Measurements from ENCODE around the gene OR10V1. TPM values are rescaled to one million over a fixed set of nuclear protein-coding genes. Genes with fewer than 3 reads are reported as not detected.
A peak's percentile ranks its signal among the peaks of the same experiment; 100 is the strongest.

OR10V1 gene
- total and polyA plus RNA-seq, 9 of the 15 experiments (the other 6 are each of a cell fraction or from before 2014, with no cell fraction given): not detected

DNA sequence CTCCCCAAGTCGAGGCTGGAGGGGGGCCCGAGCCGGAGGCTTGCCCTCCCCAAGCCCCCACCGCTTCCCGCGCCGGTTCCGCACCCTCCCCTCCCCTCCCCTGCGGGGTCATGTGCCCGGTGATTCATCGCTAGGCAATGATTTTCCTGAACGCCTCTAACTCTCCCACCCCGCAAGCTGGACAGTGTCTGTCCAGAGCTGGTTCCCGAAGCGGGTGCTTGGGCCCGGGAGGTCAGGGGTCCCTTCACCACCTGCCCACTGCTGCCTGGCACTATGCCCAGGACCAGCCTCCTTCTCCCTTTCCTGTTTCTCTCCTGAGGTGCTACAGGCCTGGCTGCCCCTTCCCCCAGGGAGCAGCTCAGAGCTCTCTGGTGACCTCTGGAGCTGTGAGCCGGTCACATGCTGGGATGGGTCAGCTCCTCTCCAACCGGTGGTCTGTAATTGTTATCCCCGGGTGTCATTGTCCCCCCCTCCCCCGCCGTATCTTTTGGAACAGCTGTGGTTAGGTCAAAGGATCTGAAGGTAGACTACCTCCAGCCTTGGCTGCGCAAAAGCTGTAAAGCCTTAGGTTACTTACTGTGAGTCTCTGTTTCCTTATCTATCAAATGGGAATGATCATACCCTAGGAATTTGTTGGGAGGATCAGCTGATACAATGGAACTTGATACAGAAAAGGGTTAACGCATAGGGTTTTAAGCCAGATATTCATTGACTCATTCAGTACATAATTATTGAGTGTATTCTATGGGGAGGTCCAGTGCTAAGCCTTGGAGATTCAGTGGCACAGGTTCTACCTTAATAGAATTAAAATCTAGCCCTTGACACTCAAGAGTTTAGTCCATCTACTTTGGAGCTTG is 42.3 kb upstream of the OR10V1 start (continued):
- TF ChIP-seq GATA2 (CRISPR knock-in tag; IDR thresholded peaks at IDR 0.05) (peak; percentile 51), ZNF699 (CRISPR knock-in tag; IDR thresholded peaks at IDR 0.05; ENCODE audit: insufficient replicate concordance) (no peak), RBM15 (IDR thresholded peaks at IDR 0.05; ENCODE audit: insufficient read depth, low read length) (no peak), TAL1 (IDR thresholded peaks at IDR 0.05) (peak; percentile 46), ELF1 (tag; IDR thresholded peaks at IDR 0.05) (0 out of 2 replicates have a peak, but pooled peaks have one; percentile 51), BRCA1 (IDR thresholded peaks at IDR 0.05) (no peak), BRCA1 (CRISPR knock-in tag; IDR thresholded peaks at IDR 0.05) (no peak), FOSL1 (tag; conservative IDR thresholded peaks at IDR 0.05) (peak; percentile 98), RBM14 (IDR thresholded peaks at IDR 0.05; ENCODE audit: borderline replicate concordance, insufficient read depth, low read depth, low read length) (no peak), ZKSCAN1 (IDR thresholded peaks at IDR 0.05; ENCODE audit: low read depth, low read length) (no peak), BRD9 (IDR thresholded peaks at IDR 0.05; ENCODE audit: low read depth, partially characterized antibody) (peak; percentile 43), CREBBP (IDR thresholded peaks at IDR 0.05; ENCODE audit: low read depth, low read length) (no peak), NFE2 (IDR thresholded peaks at IDR 0.05; ENCODE audit: low read depth) (no peak), HDAC1 (IDR thresholded peaks at IDR 0.05) (peak in 1 of 2 experiments; percentile 54; a peak in 1 of 4 replicates), FOXM1 (IDR thresholded peaks at IDR 0.05; ENCODE audit: low read depth) (no peak), FOXM1 (CRISPR knock-in tag; IDR thresholded peaks at IDR 0.05; ENCODE audit: low read depth) (no peak), CHD4 (IDR thresholded peaks at IDR 0.05; ENCODE audit: insufficient read depth, insufficient replicate concordance, low read depth, low read length, poor library complexity, severe bottlenecking) (no peak)
- TF ChIP-seq, protein P1, sequence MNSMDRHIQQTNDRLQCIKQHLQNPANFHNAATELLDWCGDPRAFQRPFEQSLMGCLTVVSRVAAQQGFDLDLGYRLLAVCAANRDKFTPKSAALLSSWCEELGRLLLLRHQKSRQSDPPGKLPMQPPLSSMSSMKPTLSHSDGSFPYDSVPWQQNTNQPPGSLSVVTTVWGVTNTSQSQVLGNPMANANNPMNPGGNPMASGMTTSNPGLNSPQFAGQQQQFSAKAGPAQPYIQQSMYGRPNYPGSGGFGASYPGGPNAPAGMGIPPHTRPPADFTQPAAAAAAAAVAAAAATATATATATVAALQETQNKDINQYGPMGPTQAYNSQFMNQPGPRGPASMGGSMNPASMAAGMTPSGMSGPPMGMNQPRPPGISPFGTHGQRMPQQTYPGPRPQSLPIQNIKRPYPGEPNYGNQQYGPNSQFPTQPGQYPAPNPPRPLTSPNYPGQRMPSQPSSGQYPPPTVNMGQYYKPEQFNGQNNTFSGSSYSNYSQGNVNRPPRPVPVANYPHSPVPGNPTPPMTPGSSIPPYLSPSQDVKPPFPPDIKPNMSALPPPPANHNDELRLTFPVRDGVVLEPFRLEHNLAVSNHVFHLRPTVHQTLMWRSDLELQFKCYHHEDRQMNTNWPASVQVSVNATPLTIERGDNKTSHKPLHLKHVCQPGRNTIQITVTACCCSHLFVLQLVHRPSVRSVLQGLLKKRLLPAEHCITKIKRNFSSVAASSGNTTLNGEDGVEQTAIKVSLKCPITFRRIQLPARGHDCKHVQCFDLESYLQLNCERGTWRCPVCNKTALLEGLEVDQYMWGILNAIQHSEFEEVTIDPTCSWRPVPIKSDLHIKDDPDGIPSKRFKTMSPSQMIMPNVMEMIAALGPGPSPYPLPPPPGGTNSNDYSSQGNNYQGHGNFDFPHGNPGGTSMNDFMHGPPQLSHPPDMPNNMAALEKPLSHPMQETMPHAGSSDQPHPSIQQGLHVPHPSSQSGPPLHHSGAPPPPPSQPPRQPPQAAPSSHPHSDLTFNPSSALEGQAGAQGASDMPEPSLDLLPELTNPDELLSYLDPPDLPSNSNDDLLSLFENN (IDR thresholded peaks at IDR 0.05; ENCODE audit: low read depth in 2 of 2, low read length in 2 of 2): no peak
- TF ChIP-seq, protein P2, sequence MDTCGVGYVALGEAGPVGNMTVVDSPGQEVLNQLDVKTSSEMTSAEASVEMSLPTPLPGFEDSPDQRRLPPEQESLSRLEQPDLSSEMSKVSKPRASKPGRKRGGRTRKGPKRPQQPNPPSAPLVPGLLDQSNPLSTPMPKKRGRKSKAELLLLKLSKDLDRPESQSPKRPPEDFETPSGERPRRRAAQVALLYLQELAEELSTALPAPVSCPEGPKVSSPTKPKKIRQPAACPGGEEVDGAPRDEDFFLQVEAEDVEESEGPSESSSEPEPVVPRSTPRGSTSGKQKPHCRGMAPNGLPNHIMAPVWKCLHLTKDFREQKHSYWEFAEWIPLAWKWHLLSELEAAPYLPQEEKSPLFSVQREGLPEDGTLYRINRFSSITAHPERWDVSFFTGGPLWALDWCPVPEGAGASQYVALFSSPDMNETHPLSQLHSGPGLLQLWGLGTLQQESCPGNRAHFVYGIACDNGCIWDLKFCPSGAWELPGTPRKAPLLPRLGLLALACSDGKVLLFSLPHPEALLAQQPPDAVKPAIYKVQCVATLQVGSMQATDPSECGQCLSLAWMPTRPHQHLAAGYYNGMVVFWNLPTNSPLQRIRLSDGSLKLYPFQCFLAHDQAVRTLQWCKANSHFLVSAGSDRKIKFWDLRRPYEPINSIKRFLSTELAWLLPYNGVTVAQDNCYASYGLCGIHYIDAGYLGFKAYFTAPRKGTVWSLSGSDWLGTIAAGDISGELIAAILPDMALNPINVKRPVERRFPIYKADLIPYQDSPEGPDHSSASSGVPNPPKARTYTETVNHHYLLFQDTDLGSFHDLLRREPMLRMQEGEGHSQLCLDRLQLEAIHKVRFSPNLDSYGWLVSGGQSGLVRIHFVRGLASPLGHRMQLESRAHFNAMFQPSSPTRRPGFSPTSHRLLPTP (IDR thresholded peaks at IDR 0.05; ENCODE audit: borderline replicate concordance, extremely low read depth, insufficient read length): no peak
- TF ChIP-seq, protein P3, sequence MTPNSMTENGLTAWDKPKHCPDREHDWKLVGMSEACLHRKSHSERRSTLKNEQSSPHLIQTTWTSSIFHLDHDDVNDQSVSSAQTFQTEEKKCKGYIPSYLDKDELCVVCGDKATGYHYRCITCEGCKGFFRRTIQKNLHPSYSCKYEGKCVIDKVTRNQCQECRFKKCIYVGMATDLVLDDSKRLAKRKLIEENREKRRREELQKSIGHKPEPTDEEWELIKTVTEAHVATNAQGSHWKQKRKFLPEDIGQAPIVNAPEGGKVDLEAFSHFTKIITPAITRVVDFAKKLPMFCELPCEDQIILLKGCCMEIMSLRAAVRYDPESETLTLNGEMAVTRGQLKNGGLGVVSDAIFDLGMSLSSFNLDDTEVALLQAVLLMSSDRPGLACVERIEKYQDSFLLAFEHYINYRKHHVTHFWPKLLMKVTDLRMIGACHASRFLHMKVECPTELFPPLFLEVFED (CRISPR knock-in tag; conservative IDR thresholded peaks at IDR 0.05): no peak
